ENCODE measurements around the gene NAV2.

GRCh38 chr11:19768197-19768596 lies 55.6 kb downstream of the NAV2 start:
- no peak for TF ChIP-seq EP300 (IDR thresholded peaks at IDR 0.05; ENCODE audit: low read depth)
- TF ChIP-seq CTCF (IDR thresholded peaks at IDR 0.05): no peak

All from transverse colon (tissue), 3 donors.